ENCODE results near the gene PPFIA3. TPM values are rescaled to one million over a fixed set of nuclear protein-coding genes. Genes with fewer than 3 reads are reported as not detected.

PPFIA3 gene
- total and polyA plus RNA-seq, 2 of the 8 experiments (the other 6 are each of a cell fraction or from before 2014, with no cell fraction given) = 15.9 to 25.3 TPM

DNA sequence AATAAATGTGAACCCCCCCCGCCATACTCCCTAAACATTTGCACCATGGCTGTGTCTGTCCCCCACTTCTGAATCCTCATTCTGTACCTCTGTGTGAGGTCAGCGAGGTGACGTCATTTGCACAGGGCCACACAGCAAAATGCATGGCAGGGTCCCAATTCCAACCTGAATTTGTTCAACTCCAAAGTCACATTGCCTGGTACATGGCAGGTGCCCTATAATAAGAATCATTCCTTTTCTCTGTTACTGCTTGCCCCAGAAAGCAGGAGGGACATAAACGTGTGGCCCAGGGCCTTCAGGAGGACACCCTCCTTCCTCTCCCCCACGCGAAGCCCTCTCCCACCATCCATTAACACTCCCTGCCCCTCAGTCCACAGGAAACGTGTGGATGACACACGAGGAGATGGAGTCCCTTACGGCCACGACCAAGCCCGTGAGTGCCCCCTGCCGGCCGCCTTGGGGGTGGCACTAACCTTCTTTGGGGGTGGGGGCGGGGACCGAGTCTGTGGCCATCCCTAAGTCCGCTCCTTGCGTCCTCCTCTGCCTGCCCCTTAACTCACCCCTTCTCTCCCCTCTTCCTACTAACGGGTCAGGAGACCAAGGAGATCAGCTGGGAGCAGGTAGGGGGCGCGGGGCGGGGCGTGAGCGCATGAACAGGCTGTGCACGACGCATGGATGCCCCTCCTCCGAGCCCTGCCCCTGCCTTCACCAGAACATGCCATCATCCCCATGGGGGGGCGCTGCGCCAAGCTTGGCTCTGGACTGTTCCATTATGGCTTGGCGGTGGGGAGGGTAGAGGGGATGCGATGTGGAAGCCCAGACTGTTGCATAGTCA is 26.4 kb downstream of the PPFIA3 start (continued):
- 0 out of 2 replicates have a peak, but pooled peaks have one; percentile 9 for TF ChIP-seq POLR2AphosphoS5 (IDR thresholded peaks at IDR 0.05; ENCODE audit: low read depth, low read length)
- TF ChIP-seq RBBP5 (IDR thresholded peaks at IDR 0.05; ENCODE audit: borderline replicate concordance, low read depth, low read length) = no peak
- peak; percentile 93 for TF ChIP-seq JUND (IDR thresholded peaks at IDR 0.05; ENCODE audit: low read length)
- TF ChIP-seq, protein P1, sequence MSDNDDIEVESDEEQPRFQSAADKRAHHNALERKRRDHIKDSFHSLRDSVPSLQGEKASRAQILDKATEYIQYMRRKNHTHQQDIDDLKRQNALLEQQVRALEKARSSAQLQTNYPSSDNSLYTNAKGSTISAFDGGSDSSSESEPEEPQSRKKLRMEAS (IDR thresholded peaks at IDR 0.05) = peak; percentile 43; the same call in 1 of the 2 replicates
- TF ChIP-seq CBX8 (IDR thresholded peaks at IDR 0.05; ENCODE audit: borderline replicate concordance, low read depth, low read length) = no peak
- no peak for TF ChIP-seq ZNF274 (IDR thresholded peaks at IDR 0.05; ENCODE audit: borderline replicate concordance, extremely low read depth, low read length)
- no peak for TF ChIP-seq SP2 (IDR thresholded peaks at IDR 0.05; ENCODE audit: low read length)
- TF ChIP-seq PHF8 (conservative IDR thresholded peaks at IDR 0.05; ENCODE audit: low read depth, low read length) = no peak
- TF ChIP-seq CHD2 (IDR thresholded peaks at IDR 0.05; ENCODE audit: low read length) = no peak
- no peak for TF ChIP-seq KDM5A (IDR thresholded peaks at IDR 0.05; ENCODE audit: low read length)
- no peak for TF ChIP-seq RXRA (IDR thresholded peaks at IDR 0.05; ENCODE audit: insufficient read depth, low read depth, low read length)
- TF ChIP-seq HDAC6 (IDR thresholded peaks at IDR 0.05; ENCODE audit: low read depth, low read length) = no peak
- TF ChIP-seq SP4 (IDR thresholded peaks at IDR 0.05; ENCODE audit: low read length) = no peak
- no peak for TF ChIP-seq KDM4A (IDR thresholded peaks at IDR 0.05; ENCODE audit: low read depth, low read length, severe bottlenecking)
- no peak for TF ChIP-seq SIN3A (conservative IDR thresholded peaks at IDR 0.05 in 1 of 2, IDR thresholded peaks at IDR 0.05 in 1 of 2; ENCODE audit: low read depth in 1 of 2, low read length in 2 of 2)
- TF ChIP-seq NRF1 (IDR thresholded peaks at IDR 0.05; ENCODE audit: low read depth, low read length) = no peak
- TF ChIP-seq SIRT6 (IDR thresholded peaks at IDR 0.05; ENCODE audit: low read length) = no peak
- TF ChIP-seq, protein P2, sequence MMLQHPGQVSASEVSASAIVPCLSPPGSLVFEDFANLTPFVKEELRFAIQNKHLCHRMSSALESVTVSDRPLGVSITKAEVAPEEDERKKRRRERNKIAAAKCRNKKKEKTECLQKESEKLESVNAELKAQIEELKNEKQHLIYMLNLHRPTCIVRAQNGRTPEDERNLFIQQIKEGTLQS (IDR thresholded peaks at IDR 0.05; ENCODE audit: insufficient read depth, low read depth, low read length) = no peak
- TF ChIP-seq HDAC2 (IDR thresholded peaks at IDR 0.05; ENCODE audit: borderline replicate concordance in 1 of 2, low read depth in 2 of 2, low read length in 2 of 2) = no peak
- TF ChIP-seq EGR1 (IDR thresholded peaks at IDR 0.05; ENCODE audit: borderline replicate concordance, low read depth, low read length) = no peak
- 0 out of 2 replicates have a peak, but pooled peaks have one; percentile 32 for TF ChIP-seq GTF2F1 (IDR thresholded peaks at IDR 0.05; ENCODE audit: borderline replicate concordance, low read depth, low read length)
- TF ChIP-seq TCF12 (IDR thresholded peaks at IDR 0.05; ENCODE audit: low read depth, low read length) = no peak
- TF ChIP-seq SIX5 (IDR thresholded peaks at IDR 0.05; ENCODE audit: low read depth, low read length) = no peak
- no peak for TF ChIP-seq SRF (IDR thresholded peaks at IDR 0.05; ENCODE audit: low read depth, low read length)

Measured in H1 (cell line).